Measurements from ENCODE around the gene NAA60.

The NAA60 gene

GRCh38 chr16:3481696-3482658, 38.5 kb downstream of the NAA60 start:
- TF ChIP-seq SIN3A (IDR thresholded peaks at IDR 0.05; ENCODE audit: borderline replicate concordance, insufficient read depth, low read length) (no peak), REST (IDR thresholded peaks at IDR 0.05; ENCODE audit: insufficient read depth in 1 of 2, low read depth in 2 of 2, low read length in 2 of 2) (no peak), FOXP2 (optimal IDR thresholded peaks at IDR 0.05; ENCODE audit: borderline replicate concordance, extremely low read depth, extremely low read length, insufficient read depth) (no peak), TAF1 (IDR thresholded peaks at IDR 0.05; ENCODE audit: borderline replicate concordance, insufficient read depth, low read length) (no peak), POLR2AphosphoS5 (IDR thresholded peaks at IDR 0.05; ENCODE audit: low read depth, low read length) (no peak)

- no peak for TF ChIP-seq SIN3A (IDR thresholded peaks at IDR 0.05; ENCODE audit: borderline replicate concordance, insufficient read depth, low read length)
- TF ChIP-seq REST (IDR thresholded peaks at IDR 0.05; ENCODE audit: insufficient read depth in 1 of 2, low read depth in 2 of 2, low read length in 2 of 2), result no peak
- TF ChIP-seq POLR2AphosphoS5 (IDR thresholded peaks at IDR 0.05; ENCODE audit: low read depth, low read length), result no peak
- no peak for TF ChIP-seq TAF1 (IDR thresholded peaks at IDR 0.05; ENCODE audit: borderline replicate concordance, insufficient read depth, low read length)
- no peak for TF ChIP-seq FOXP2 (optimal IDR thresholded peaks at IDR 0.05; ENCODE audit: borderline replicate concordance, extremely low read depth, extremely low read length, insufficient read depth)
Observed at GRCh38 chr16:3482659-3483241, 39.3 kb downstream of the NAA60 start.

- no peak for TF ChIP-seq POLR2AphosphoS5 (IDR thresholded peaks at IDR 0.05; ENCODE audit: low read depth, low read length)
- no peak for TF ChIP-seq SIN3A (IDR thresholded peaks at IDR 0.05; ENCODE audit: borderline replicate concordance, insufficient read depth, low read length)
- no peak for TF ChIP-seq TAF1 (IDR thresholded peaks at IDR 0.05; ENCODE audit: borderline replicate concordance, insufficient read depth, low read length)
- no peak for TF ChIP-seq FOXP2 (optimal IDR thresholded peaks at IDR 0.05; ENCODE audit: borderline replicate concordance, extremely low read depth, extremely low read length, insufficient read depth)
- TF ChIP-seq REST (IDR thresholded peaks at IDR 0.05; ENCODE audit: insufficient read depth in 1 of 2, low read depth in 2 of 2, low read length in 2 of 2), result no peak
Observed at GRCh38 chr16:3484318-3485096, 41.0 kb downstream of the NAA60 start.

- no peak for TF ChIP-seq FOXP2 (optimal IDR thresholded peaks at IDR 0.05; ENCODE audit: borderline replicate concordance, extremely low read depth, extremely low read length, insufficient read depth)
- no peak for TF ChIP-seq POLR2AphosphoS5 (IDR thresholded peaks at IDR 0.05; ENCODE audit: low read depth, low read length)
- no peak for TF ChIP-seq SIN3A (IDR thresholded peaks at IDR 0.05; ENCODE audit: borderline replicate concordance, insufficient read depth, low read length)
- TF ChIP-seq REST (IDR thresholded peaks at IDR 0.05; ENCODE audit: insufficient read depth in 1 of 2, low read depth in 2 of 2, low read length in 2 of 2), result no peak
- no peak for TF ChIP-seq TAF1 (IDR thresholded peaks at IDR 0.05; ENCODE audit: borderline replicate concordance, insufficient read depth, low read length)
Observed at GRCh38 chr16:3485097-3485745, 41.7 kb downstream of the NAA60 start.

All from PFSK-1 (cell line).